Endothelial cell of umbilical vein (primary cell): ENCODE measurements around the gene RUVBL1. TPM values are rescaled to one million over a fixed set of nuclear protein-coding genes. Genes with fewer than 3 reads are reported as not detected.

Experiments
- BruUV-seq: library from RNA; stranded (reverse); fragments of 400-500 nt; replicated peaks from 2 replicates; lab custom pipeline; 2021; lab: Mats Ljungman, UMichigan
- CTCF ChIA-PET: fragments of 300-600, 350-600 bp; sonication (Branson Sonifier 250); formaldehyde crosslinking; loops from one replicate; lab custom pipeline; 2021; ENCODE audit warnings: antibody characterized with exemption, inconsistent platforms; lab: Charles Lee
- POLR2A ChIA-PET: fragments of 300-600, 350-600 bp; sonication (Branson Sonifier 250); formaldehyde crosslinking; loops from one replicate; lab custom pipeline; 2021; ENCODE audit warnings: antibody characterized with exemption, inconsistent platforms; lab: Charles Lee
- DNase-seq: peaks from one replicate; pipeline ENCODE4 v3.0.0-alpha.2; 2011; ENCODE audit warnings: low read depth, low spot score
- FAIRE-seq: peaks from 2 replicates; lab custom pipeline; 2011; peaks lifted over from hg19 to GRCh38; lab: Jason Lieb, UNC
- H2AFZ ChIP-seq: 2 replicates; pipeline ENCODE4 v1.6.0; 2012; ENCODE audit warnings: low read depth, low read length, control low read depth, inconsistent platforms
- H3K27ac ChIP-seq: 2 replicates; pipeline ENCODE4 v1.5.1; 2011; ENCODE audit warnings: low read depth, mild to moderate bottlenecking, control low read depth, low read length, moderate library complexity; ENCODE audit not compliant: insufficient read depth
- H3K27me3 ChIP-seq, 2 experiments: 2 replicates each; pipeline versions ENCODE4 v1.6.0 to v1.6.1; 2011; ENCODE audit warnings: low read length in 2 of 2, mixed read lengths in 1 of 2; ENCODE audit not compliant: control insufficient read depth in 2 of 2, insufficient read depth in 2 of 2
- H3K36me3 ChIP-seq, 2 experiments: 2 replicates in 1 of 2; 3 replicates in 1 of 2; pipeline ENCODE4 v1.5.1; 2011; ENCODE audit warnings: low read length in 2 of 2, mild to moderate bottlenecking in 1 of 2, moderate library complexity in 1 of 2; ENCODE audit not compliant: control insufficient read depth in 2 of 2, insufficient read depth in 2 of 2; ENCODE audit errors: extremely low read depth in 1 of 2
- H3K4me1 ChIP-seq: 3 replicates; pipeline ENCODE4 v1.5.1; 2011; ENCODE audit warnings: mild to moderate bottlenecking, low read length; ENCODE audit not compliant: control insufficient read depth, insufficient read depth; ENCODE audit errors: extremely low read depth
- H3K4me2 ChIP-seq: 2 replicates; pipeline ENCODE4 v1.6.1; 2011; ENCODE audit warnings: low read length, control low read depth, mixed read lengths; ENCODE audit not compliant: insufficient read depth
- H3K4me3 ChIP-seq, 3 experiments: fragments of 200-600 bp in 1 of 3; sonication (generic), shearing (Covaris generic) in 1 of 3; replicated peaks in 1 of 3; 2 replicates each; pipeline ENCODE4 v1.5.1; 2011 to 2016; ENCODE audit warnings: control low read depth in 3 of 3, low read length in 3 of 3, mild to moderate bottlenecking in 2 of 3, inconsistent platforms in 1 of 3, low read depth in 1 of 3, moderate library complexity in 1 of 3; ENCODE audit not compliant: insufficient read depth in 1 of 3
- H3K79me2 ChIP-seq: 2 replicates; pipeline ENCODE4 v1.6.0; 2012; ENCODE audit warnings: low read length, inconsistent platforms; ENCODE audit not compliant: control insufficient read depth, insufficient read depth
- H3K9ac ChIP-seq: replicated peaks from 2 replicates; pipeline ENCODE3; 2011; ENCODE audit warnings: low read length, control low read depth; ENCODE audit not compliant: insufficient read depth; ENCODE audit errors: extremely low read depth
- H3K9me1 ChIP-seq: replicated peaks from 3 replicates; pipeline ENCODE4 v1.6.0; 2011; ENCODE audit warnings: mild to moderate bottlenecking, low read length; ENCODE audit not compliant: control insufficient read depth, insufficient read depth; ENCODE audit errors: extremely low read depth
- H3K9me3 ChIP-seq: replicated peaks from 2 replicates; pipeline ENCODE4 v1.5.1; 2012; ENCODE audit warnings: low read length, inconsistent platforms; ENCODE audit not compliant: control insufficient read depth, insufficient read depth
- H4K20me1 ChIP-seq: replicated peaks from 2 replicates; pipeline ENCODE3; 2011; ENCODE audit warnings: mild to moderate bottlenecking, low read length; ENCODE audit not compliant: control insufficient read depth, insufficient read depth; ENCODE audit errors: extremely low read depth
- CTCF ChIP-seq, 2 donors: IDR thresholded peaks; 1 replicate in 1 of 2; 2 replicates in 1 of 2; pipeline ENCODE4 v1.5.1; 2011; ENCODE audit warnings: low read length in 2 of 2, mild to moderate bottlenecking in 2 of 2, moderate library complexity in 2 of 2, control low read depth in 1 of 2, inconsistent platforms in 1 of 2, low read depth in 1 of 2; ENCODE audit not compliant: insufficient read depth in 1 of 2; ENCODE audit errors: extremely low read depth in 1 of 2
- FOS ChIP-seq: IDR thresholded peaks from 2 replicates; pipeline ENCODE4 v1.6.1; 2011; ENCODE audit warnings: mild to moderate bottlenecking, low read length, moderate library complexity, borderline replicate concordance; ENCODE audit not compliant: insufficient read depth
- dilution Hi-C: fragments of 300-500 bp; cut with MboI; formaldehyde crosslinking; loops from one replicate; pipeline ENCODE4 v1.15.0; 2019; ENCODE audit warnings: low sequenced_read_pairs; ENCODE audit not compliant: extremely low pct_ligation_motif_present
- intact Hi-C: fragments of 100-400 bp; cut with micrococcal nuclease; formaldehyde crosslinking; loops from one replicate; pipeline ENCODE4 v1.10.0; 2022
- polyA plus RNA-seq, 4 experiments: library from polyadenylated mRNA; depleted of rRNA in 3 of 4; stranded (reverse) in 3 of 4; unstranded in 1 of 4; fragments of >200 nt; gene quantifications; 2 replicates each; pipeline versions ENCODE4 v1.2.1 to v1.2.3, GENCODE V29; 2011 to 2012; ENCODE audit warnings: missing spikeins in 1 of 4
- total RNA-seq: library from RNA; stranded (reverse); gene quantifications from 2 replicates; pipeline ENCODE4 v1.2.3, GENCODE V29; 2021

The RUVBL1 gene
- total and polyA plus RNA-seq, 2 donors (not counting 3 experiments of a cell fraction or from before 2014, with no cell fraction given): 52.5 to 58.5 TPM

DNA sequence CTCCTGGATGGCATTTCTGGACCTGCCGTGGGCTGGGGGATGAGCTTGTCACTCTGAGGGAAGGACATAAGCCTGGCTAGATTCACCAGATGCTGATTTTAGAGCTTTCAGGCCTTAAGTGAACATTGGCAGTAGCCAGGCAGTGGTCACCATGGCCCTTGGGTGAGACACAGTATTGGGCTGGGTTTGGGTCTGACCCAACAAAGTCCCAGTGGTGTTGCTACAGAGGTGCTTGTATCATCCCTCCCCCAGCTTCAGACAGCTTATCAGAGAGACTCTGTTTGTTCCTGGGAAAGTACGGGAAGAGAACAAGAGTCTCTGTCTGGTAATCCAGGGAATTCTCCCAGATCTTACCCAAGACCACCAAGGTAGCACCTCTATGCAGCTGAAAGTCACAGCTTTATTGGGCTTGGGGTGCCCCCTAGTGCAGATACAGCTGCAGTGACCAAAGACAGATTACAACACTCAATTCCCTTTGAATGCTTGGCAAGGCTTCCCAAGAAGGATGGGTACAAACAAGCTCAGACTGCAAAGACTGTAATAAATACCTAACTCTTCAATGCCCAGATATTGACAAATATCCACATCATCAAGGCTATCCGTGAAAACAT is 9.8 kb upstream of the RUVBL1 start:
- intact Hi-C loops (loop anchor here (1.0 to 5.0 kb wide), 3 partner anchors 38 to 481 kb away; no protein-coding TSS in a partner anchor), dilution Hi-C loops (no loop called here)
- peaks cover 16 to 18% of the 10 kb centered on the region in 2 experiments for H3K27me3 ChIP-seq
- peak; percentile 67 to 78 for TF ChIP-seq CTCF (IDR thresholded peaks at IDR 0.05; ENCODE audit: extremely low read depth in 1 of 2, insufficient read depth in 1 of 2, low read depth in 1 of 2, low read length in 2 of 2)
- no peak for TF ChIP-seq FOS
- no peak overlapping the region for H2AFZ ChIP-seq
- no peak overlapping the region for H3K4me2 ChIP-seq
- DNase-seq: peak; percentile 76
- ChIA-PET POLR2A (interaction anchor here (1.4 to 1.5 kb wide), 2 partner anchors 10 to 38 kb away, joined by 3 to 4 read pairs; partner anchors contain the start of gene RUVBL1), CTCF (interaction anchor here (0.6 to 3.7 kb wide), 33 partner anchors 8 to 558 kb away, joined by 3 to 273 read pairs (median 5); partner anchors contain the start of gene RUVBL1)
- H3K4me1 ChIP-seq: no peaks in the 10 kb centered on the region
- peak; percentile 61 for FAIRE-seq
- no TSS peak for BruUV-seq
- H3K9me3 ChIP-seq: no peaks in the 10 kb centered on the region
- no peaks in the 10 kb centered on the region for H4K20me1 ChIP-seq
- H3K9ac ChIP-seq: no peak overlapping the region
- H3K27ac ChIP-seq: no peak overlapping the region
- no peak overlapping the region for H3K4me3 ChIP-seq
- H3K79me2 ChIP-seq: no peaks in the 10 kb centered on the region
- H3K36me3 ChIP-seq: no peaks in the 10 kb centered on the region
- H3K9me1 ChIP-seq: no peaks in the 10 kb centered on the region
